ENCODE measurements around the gene CEACAM19. TPM values are rescaled to one million over a fixed set of nuclear protein-coding genes. Genes with fewer than 3 reads are reported as not detected.
"Not testable (repeated sequence)": the region's sequence is repeated elsewhere in the genome, so short reads cannot be mapped to it uniquely, and the experiment has no call there.

Gene CEACAM19
- polyA plus RNA-seq, 10 donors: 3.8 to 13.0 (median 7.8) TPM

GRCh38 chr19:44644402-44645016 is 26.8 kb upstream of the CEACAM19 start:
- peak in 2 of 3 donors; percentile 38 to 68 for DNase-seq

GRCh38 chr19:44645407-44646048 is 25.8 kb upstream of the CEACAM19 start:
- DNase-seq: no peak

- DNase-seq: no peak
Measured at GRCh38 chr19:44646049-44646416, 25.2 kb upstream of the CEACAM19 start.

GRCh38 chr19:44647144-44647543 is 24.1 kb upstream of the CEACAM19 start:
- DNase-seq: no peak

- peak in 2 of 3 donors; percentile 33 to 55 for DNase-seq
Measured at GRCh38 chr19:44648631-44649251, 22.5 kb upstream of the CEACAM19 start.

GRCh38 chr19:44649578-44650145 is 21.6 kb upstream of the CEACAM19 start:
- DNase-seq: no peak

GRCh38 chr19:44653343-44653742 is 17.9 kb upstream of the CEACAM19 start:
- no peak for DNase-seq

GRCh38 chr19:44653977-44654774 is 17.1 kb upstream of the CEACAM19 start:
- DNase-seq: peak; percentile 51 to 72 (median 56)

- DNase-seq: peak; percentile 50 to 74 (median 55)
Measured at GRCh38 chr19:44657211-44657921, 13.9 kb upstream of the CEACAM19 start.

GRCh38 chr19:44658069-44658733 is 13.1 kb upstream of the CEACAM19 start:
- no peak for DNase-seq

GRCh38 chr19:44660081-44660480 is 11.2 kb upstream of the CEACAM19 start:
- DNase-seq: no peak

- DNase-seq: no peak
Measured at GRCh38 chr19:44661205-44661604, 10.1 kb upstream of the CEACAM19 start.

GRCh38 chr19:44661904-44662303 is 9.4 kb upstream of the CEACAM19 start:
- DNase-seq: no peak

- peak in 2 of 3 donors; percentile 13 to 59 for DNase-seq
Measured at GRCh38 chr19:44662691-44663385, 8.4 kb upstream of the CEACAM19 start.

- DNase-seq: no peak
Measured at GRCh38 chr19:44663996-44664395, 7.3 kb upstream of the CEACAM19 start.

GRCh38 chr19:44664976-44665375 is 6.3 kb upstream of the CEACAM19 start:
- DNase-seq: no peak

GRCh38 chr19:44666852-44667556 is 4.3 kb upstream of the CEACAM19 start:
- DNase-seq: no peak

GRCh38 chr19:44668985-44669764 is 2.1 kb upstream of the CEACAM19 start:
- DNase-seq: no peak

- not testable (repeated sequence) for DNase-seq
Measured at GRCh38 chr19:44670027-44670426, 1.3 kb upstream of the CEACAM19 start.
